ENCODE measurements around the gene TMEM233.

DNA sequence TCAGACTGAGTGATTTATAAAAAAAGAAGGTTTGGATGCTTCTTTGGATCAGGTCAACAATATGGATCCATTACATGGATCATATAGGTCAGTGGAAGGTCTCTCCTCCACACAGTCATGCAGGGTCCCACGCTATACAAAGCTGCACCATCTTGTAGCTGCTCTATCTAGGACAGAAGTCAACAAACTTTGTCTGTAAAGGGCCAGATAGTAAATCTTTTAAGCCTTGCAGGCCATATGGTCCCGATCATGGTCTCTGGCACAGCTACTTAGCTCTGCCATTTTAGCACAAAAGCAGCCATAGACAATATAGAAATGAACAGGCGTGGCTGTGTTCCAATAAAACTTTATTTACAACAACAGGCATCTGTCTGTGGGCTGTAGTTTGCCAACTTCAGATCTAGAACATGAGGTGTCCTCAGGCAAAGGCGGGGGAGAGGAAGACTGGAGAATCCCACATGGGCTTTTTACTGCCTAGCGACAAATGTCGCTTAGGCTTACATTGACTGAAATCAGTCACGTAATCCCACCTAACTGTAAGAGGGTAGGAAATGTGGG is 36.7 kb downstream of the TMEM233 start:
- TF ChIP-seq, protein P1, sequence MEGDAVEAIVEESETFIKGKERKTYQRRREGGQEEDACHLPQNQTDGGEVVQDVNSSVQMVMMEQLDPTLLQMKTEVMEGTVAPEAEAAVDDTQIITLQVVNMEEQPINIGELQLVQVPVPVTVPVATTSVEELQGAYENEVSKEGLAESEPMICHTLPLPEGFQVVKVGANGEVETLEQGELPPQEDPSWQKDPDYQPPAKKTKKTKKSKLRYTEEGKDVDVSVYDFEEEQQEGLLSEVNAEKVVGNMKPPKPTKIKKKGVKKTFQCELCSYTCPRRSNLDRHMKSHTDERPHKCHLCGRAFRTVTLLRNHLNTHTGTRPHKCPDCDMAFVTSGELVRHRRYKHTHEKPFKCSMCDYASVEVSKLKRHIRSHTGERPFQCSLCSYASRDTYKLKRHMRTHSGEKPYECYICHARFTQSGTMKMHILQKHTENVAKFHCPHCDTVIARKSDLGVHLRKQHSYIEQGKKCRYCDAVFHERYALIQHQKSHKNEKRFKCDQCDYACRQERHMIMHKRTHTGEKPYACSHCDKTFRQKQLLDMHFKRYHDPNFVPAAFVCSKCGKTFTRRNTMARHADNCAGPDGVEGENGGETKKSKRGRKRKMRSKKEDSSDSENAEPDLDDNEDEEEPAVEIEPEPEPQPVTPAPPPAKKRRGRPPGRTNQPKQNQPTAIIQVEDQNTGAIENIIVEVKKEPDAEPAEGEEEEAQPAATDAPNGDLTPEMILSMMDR (IDR thresholded peaks at IDR 0.05) = no peak
- no peak for TF ChIP-seq POLR2A (IDR thresholded peaks at IDR 0.05)
- TF ChIP-seq EP300 (IDR thresholded peaks at IDR 0.05) = no peak

Measured in upper lobe of left lung (tissue), 4 donors.